ENCODE measurements around the gene DOCK3. TPM values are rescaled to one million over a fixed set of nuclear protein-coding genes. Genes with fewer than 3 reads are reported as not detected.

The DOCK3 gene
- 0.10 and 0.12 TPM in 2 replicates for total RNA-seq (2014; rRNA removed; shearing (Covaris generic))

- peak; percentile 38 for DNase-seq (ENCODE audit: low read depth)
These were observed at the start of gene DOCK3 for GRCh38 chr3:50674349-50675178. TSS of gene DOCK3 (plus strand) at chr3:50674927. CDS start at chr3:50675264, 337 bp downstream.

- DNase-seq (ENCODE audit: low read depth): no peak
These were observed 49.2 kb upstream of the DOCK3 start for GRCh38 chr3:50625231-50626182.

GRCh38 chr3:50626401-50626800 lies 48.3 kb upstream of the DOCK3 start:
- DNase-seq (ENCODE audit: low read depth): no peak

GRCh38 chr3:50627407-50628051 lies 47.2 kb upstream of the DOCK3 start:
- DNase-seq (ENCODE audit: low read depth): peak; percentile 96

- no peak for DNase-seq (ENCODE audit: low read depth)
These were observed 46.1 kb upstream of the DOCK3 start for GRCh38 chr3:50628601-50629000.

- DNase-seq (ENCODE audit: low read depth): no peak
These were observed 44.3 kb upstream of the DOCK3 start for GRCh38 chr3:50630394-50630793.

- DNase-seq (ENCODE audit: low read depth): peak; percentile 79
These were observed 43.9 kb upstream of the DOCK3 start for GRCh38 chr3:50630877-50631276.

- no peak for DNase-seq (ENCODE audit: low read depth)
These were observed 42.3 kb upstream of the DOCK3 start for GRCh38 chr3:50632450-50632849.

- no peak for DNase-seq (ENCODE audit: low read depth)
These were observed 41.4 kb upstream of the DOCK3 start for GRCh38 chr3:50633230-50633790.

GRCh38 chr3:50635066-50635465 lies 39.7 kb upstream of the DOCK3 start:
- no peak for DNase-seq (ENCODE audit: low read depth)

- DNase-seq (ENCODE audit: low read depth): no peak
These were observed 37.7 kb upstream of the DOCK3 start for GRCh38 chr3:50637011-50637410.

GRCh38 chr3:50637945-50638344 lies 36.8 kb upstream of the DOCK3 start:
- no peak for DNase-seq (ENCODE audit: low read depth)

GRCh38 chr3:50639055-50639494 lies 35.7 kb upstream of the DOCK3 start:
- DNase-seq (ENCODE audit: low read depth): peak; percentile 71

GRCh38 chr3:50642382-50642781 lies 32.3 kb upstream of the DOCK3 start:
- DNase-seq (ENCODE audit: low read depth): no peak

GRCh38 chr3:50644561-50644960 lies 30.2 kb upstream of the DOCK3 start:
- DNase-seq (ENCODE audit: low read depth): no peak

- DNase-seq (ENCODE audit: low read depth): no peak
These were observed 29.3 kb upstream of the DOCK3 start for GRCh38 chr3:50645378-50645777.

GRCh38 chr3:50648313-50648712 lies 26.4 kb upstream of the DOCK3 start:
- no peak for DNase-seq (ENCODE audit: low read depth)

- no peak for DNase-seq (ENCODE audit: low read depth)
These were observed 25.8 kb upstream of the DOCK3 start for GRCh38 chr3:50648944-50649343.

GRCh38 chr3:50649451-50649931 lies 25.2 kb upstream of the DOCK3 start:
- DNase-seq (ENCODE audit: low read depth): no peak

GRCh38 chr3:50650018-50650417 lies 24.7 kb upstream of the DOCK3 start:
- no peak for DNase-seq (ENCODE audit: low read depth)

- no peak for DNase-seq (ENCODE audit: low read depth)
These were observed 23.3 kb upstream of the DOCK3 start for GRCh38 chr3:50651445-50651844.

Data from RPMI7951 (cell line).